ENCODE data around the gene IQCC.
A peak's percentile ranks its signal among the peaks of the same experiment; 100 is the strongest.
"Not testable (repeated sequence)": the region's sequence is repeated elsewhere in the genome, so short reads cannot be mapped to it uniquely, and the experiment has no call there.

The IQCC gene

GRCh38 chr1:32205401-32206370, at the start of gene IQCC:
IQCC (plus strand) TSS chr1:32205671; CDS start chr1:32205682, 11 bp downstream.
- DNase-seq (ENCODE audit: low read depth in 1 of 2, low spot score in 1 of 2): peak; percentile 67 to 80

DNA sequence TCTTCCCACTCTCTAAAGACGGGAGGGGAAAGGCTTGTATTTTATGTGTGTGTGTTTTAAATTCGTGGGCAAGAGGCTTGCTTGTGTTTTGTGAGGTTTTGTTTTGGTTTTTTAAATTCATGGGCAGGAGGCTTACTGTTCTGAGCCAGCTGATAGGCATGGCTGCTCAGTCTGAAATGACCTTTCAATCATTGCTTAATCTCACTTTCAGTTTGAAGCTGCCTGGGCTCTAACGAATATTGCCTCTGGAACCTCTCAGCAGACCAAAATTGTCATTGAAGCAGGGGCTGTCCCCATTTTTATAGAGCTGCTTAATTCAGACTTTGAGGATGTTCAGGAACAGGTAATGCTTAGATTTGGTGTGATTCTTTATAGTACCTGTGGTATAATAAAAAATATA, 46.3 kb upstream of the IQCC start:
- no peak for DNase-seq (ENCODE audit: low read depth in 1 of 2, low spot score in 1 of 2)

DNA sequence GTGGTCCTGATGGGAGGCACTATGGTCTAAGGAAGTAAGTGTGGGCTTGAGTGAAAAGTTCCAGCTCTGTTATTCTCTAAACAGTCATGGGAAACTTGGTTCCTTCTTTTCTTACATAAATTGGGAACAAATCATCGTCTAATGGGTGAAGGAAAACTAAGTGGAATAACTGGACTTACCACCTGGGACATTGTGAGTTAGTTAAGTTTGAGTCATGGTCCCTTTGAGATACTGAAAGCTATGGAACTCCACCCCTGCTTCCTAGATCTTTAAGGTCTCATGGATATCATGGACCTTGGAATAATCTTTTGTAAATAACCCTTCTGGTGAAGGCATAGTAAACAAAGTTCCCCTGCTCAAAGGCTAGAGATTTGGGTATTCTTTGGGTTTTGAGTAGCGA, 42.1 kb upstream of the IQCC start:
- DNase-seq (ENCODE audit: low read depth in 1 of 2, low spot score in 1 of 2): no peak

- DNase-seq (ENCODE audit: low read depth in 1 of 2, low spot score in 1 of 2): not testable (repeated sequence)
These were observed 39.8 kb upstream of the IQCC start for GRCh38 chr1:32165633-32166032.

DNA sequence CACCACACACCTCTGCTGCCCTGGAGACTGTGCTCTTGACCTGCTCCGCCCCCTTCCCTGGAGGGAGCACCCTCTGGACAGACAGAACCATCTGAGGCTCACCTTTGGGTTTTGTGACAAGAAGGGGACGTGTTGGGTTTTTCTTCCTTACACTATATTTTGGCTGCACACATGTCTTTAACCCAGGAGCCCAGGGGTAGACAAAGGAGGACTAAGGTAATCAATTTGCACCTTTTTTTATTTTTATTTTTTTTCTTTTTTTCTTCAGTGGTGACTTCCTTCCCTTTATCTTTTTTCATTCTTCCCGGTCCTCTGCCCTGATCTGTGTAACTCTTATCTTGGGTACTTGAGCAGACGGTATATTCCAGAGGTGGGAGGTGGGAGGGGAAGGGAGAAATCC, 34.5 kb upstream of the IQCC start:
- DNase-seq (ENCODE audit: low read depth in 1 of 2, low spot score in 1 of 2): no peak

- DNase-seq (ENCODE audit: low read depth in 1 of 2, low spot score in 1 of 2): no peak
These were observed 32.7 kb upstream of the IQCC start for GRCh38 chr1:32172621-32173245.

GRCh38 chr1:32178380-32179192, 26.9 kb upstream of the IQCC start:
- no peak for DNase-seq (ENCODE audit: low read depth in 1 of 2, low spot score in 1 of 2)

GRCh38 chr1:32179193-32179442, 26.4 kb upstream of the IQCC start:
- no peak for DNase-seq (ENCODE audit: low read depth in 1 of 2, low spot score in 1 of 2)

- peak; percentile 77 to 86 for DNase-seq (ENCODE audit: low read depth in 1 of 2, low spot score in 1 of 2)
These were observed 25.9 kb upstream of the IQCC start, which contains the start of gene TXLNA for GRCh38 chr1:32179443-32180185. TXLNA (plus strand) TSS chr1:32179675; CDS start chr1:32180346, 671 bp downstream.

DNA sequence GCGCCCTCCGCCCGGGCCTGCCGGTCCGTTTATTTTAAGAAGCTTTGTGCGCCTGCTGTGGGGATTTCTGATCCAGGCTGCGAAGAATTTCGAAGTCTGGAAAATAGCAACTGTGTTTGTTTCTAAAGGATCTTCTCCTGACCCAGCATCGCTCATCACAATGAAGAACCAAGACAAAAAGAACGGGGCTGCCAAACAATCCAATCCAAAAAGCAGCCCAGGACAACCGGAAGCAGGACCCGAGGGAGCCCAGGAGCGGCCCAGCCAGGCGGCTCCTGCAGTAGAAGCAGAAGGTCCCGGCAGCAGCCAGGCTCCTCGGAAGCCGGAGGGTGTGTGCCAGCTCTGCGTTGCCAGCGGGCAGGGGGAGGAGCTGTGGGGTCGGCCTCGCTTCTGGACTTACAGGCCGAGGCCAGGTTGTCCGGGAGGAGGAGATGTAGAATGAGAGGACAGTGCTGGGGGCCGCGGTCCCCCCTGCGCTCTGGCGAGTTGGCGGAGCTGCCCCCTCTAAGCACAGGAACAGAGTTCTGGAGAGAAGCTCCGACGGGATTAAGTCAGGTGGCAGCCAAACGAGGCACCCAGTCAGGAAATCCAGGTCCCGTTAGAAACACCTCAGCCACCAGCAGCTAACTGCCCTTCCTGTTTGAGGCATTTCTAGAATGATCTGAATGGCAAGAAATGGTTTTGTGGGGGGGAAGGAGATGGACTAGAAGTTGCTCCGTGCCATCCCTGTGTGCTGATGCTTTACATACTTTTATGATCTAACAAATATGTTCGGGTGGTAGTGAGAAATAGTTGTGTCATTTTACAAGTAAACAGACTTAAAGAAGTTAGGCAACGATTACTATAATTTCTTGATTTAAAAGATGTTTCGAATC, 25.0 kb upstream of the IQCC start:
- no peak for DNase-seq (ENCODE audit: low read depth in 1 of 2, low spot score in 1 of 2)

DNA sequence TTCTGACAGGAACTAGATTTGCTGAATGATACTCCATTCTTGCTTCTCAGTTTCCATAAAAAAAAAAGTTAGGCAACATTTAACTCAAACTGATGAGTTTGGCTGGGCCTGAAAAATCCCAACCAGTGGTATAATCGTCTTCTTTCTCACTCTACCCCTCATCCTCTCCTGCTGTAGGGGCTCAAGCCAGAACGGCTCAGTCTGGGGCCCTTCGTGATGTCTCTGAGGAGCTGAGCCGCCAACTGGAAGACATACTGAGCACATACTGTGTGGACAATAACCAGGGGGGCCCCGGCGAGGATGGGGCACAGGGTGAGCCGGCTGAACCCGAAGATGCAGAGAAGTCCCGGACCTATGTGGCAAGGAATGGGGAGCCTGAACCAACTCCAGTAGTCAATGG, 24.4 kb upstream of the IQCC start:
- no peak for DNase-seq (ENCODE audit: low read depth in 1 of 2, low spot score in 1 of 2)

GRCh38 chr1:32181563-32181962, 23.9 kb upstream of the IQCC start:
- DNase-seq (ENCODE audit: low read depth in 1 of 2, low spot score in 1 of 2): no peak

- DNase-seq (ENCODE audit: low read depth in 1 of 2, low spot score in 1 of 2): no peak
These were observed 23.4 kb upstream of the IQCC start for GRCh38 chr1:32182060-32182459.

- no peak for DNase-seq (ENCODE audit: low read depth in 1 of 2, low spot score in 1 of 2)
These were observed 20.8 kb upstream of the IQCC start for GRCh38 chr1:32184650-32185049.

DNA sequence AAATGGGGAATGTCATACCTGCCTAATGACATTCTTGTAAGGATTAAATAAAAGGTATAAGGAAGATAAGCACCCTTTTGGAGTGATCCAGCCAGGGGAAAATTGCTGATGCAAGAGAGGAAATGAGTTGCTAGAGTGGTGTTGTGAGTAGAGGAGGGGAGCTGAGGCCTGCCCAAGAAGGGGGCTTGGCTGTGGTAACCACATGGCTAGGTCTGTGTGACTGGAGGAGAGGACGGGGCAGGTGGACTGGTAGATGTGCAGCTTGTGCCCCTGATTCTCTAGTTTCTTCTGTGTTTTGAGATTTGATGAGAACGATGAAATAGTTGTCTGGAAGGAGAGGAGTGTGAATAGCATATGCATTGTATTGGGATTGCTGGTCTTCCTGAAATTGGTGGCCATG, 19.4 kb upstream of the IQCC start:
- DNase-seq (ENCODE audit: low read depth in 1 of 2, low spot score in 1 of 2): no peak

DNA sequence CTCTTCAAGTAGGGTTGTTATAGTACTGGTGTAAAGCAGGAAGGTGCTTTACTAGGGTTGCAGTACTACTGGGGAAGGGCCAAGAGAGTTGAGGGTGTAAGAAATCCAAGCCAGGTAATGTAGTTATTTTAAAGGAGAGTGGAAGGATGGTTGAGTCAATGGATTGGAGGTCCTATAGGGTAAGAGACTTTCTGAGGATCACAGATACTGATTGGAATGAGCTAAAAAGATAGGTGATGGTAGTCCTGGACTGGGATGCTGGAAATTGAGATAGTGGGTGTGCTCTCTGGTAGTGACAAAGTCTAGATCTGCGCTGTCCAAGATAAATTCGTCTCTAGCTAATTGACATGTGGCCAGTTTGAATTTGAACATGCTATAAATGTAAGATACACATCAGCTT, 19.0 kb upstream of the IQCC start:
- DNase-seq (ENCODE audit: low read depth in 1 of 2, low spot score in 1 of 2): no peak

- no peak for DNase-seq (ENCODE audit: low read depth in 1 of 2, low spot score in 1 of 2)
These were observed 17.6 kb upstream of the IQCC start for GRCh38 chr1:32187850-32188249.

DNA sequence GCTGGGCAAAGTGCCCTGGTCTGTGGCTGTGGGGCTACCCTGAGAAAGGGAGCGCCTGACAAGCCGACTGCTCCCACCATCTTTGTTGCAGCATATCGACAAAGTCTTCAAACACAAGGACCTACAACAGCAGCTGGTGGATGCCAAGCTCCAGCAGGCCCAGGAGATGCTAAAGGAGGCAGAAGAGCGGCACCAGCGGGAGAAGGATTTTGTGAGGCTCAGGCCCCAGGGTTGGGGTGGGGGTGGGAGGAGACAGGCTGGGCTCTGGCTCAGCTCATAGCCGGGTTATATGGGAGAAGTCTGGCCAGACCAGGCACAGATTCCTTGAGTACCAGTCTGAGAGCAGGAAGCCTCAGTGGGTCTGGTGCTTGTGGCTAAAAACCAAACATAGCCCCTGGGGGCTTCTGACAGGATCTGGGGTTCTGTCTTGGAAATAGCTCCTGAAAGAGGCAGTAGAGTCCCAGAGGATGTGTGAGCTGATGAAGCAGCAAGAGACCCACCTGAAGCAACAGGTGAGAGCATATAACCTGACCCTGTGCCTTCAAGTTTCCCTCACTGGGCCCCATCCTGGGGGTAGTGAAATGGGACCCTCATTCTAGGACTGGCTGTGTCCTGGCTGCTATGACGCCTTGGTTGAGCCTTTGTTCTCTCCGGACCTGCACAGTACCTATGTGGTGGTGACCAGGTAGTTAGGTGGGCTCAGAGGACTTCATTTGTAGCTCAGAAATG, 13.1 kb upstream of the IQCC start:
- no peak for DNase-seq (ENCODE audit: low read depth in 1 of 2, low spot score in 1 of 2)

DNA sequence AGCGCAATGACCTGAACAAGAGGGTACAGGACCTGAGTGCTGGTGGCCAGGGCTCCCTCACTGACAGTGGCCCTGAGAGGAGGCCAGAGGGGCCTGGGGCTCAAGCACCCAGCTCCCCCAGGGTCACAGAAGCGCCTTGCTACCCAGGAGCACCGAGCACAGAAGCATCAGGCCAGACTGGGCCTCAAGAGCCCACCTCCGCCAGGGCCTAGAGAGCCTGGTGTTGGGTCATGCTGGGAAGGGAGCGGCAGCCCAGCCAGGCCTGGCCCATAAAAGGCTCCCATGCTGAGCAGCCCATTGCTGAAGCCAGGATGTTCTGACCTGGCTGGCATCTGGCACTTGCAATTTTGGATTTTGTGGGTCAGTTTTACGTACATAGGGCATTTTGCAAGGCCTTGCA, 10.5 kb upstream of the IQCC start:
- no peak for DNase-seq (ENCODE audit: low read depth in 1 of 2, low spot score in 1 of 2)

Measured in activated T-helper 1 cell treated with anti-CD3 and anti-CD28 coated beads, Interleukin-2, amount 50 U/mL, for 16 hours (primary cell).